Activated CD8-positive, alpha-beta memory T cell treated with anti-CD3 and anti-CD28 coated beads for 48 hours (primary cell): ENCODE measurements around the gene KAT8.
A peak's percentile ranks its signal among the peaks of the same experiment; 100 is the strongest.
"Not testable (repeated sequence)": the region's sequence is repeated elsewhere in the genome, so short reads cannot be mapped to it uniquely, and the experiment has no call there.

Experiments
- DNase-seq, 3 experiments: peaks; one replicate each; pipeline ENCODE4 v3.0.0-alpha.2; 2020; ENCODE audit warnings: low read depth in 2 of 3, low spot score in 2 of 3

KAT8 gene

GRCh38 chr16:31130336-31130891, 12.9 kb downstream of the KAT8 start:
- DNase-seq: no peak

- DNase-seq: no peak
These were observed 13.4 kb downstream of the KAT8 start for GRCh38 chr16:31130899-31131298.

- no peak for DNase-seq
These were observed 14.0 kb downstream of the KAT8 start for GRCh38 chr16:31131416-31131815.

GRCh38 chr16:31131841-31132271, 14.4 kb downstream of the KAT8 start:
- no peak for DNase-seq

- DNase-seq: no peak
These were observed 15.0 kb downstream of the KAT8 start for GRCh38 chr16:31132303-31132979.

- no peak for DNase-seq
These were observed 15.6 kb downstream of the KAT8 start for GRCh38 chr16:31133046-31133501.

GRCh38 chr16:31134091-31134571, 16.7 kb downstream of the KAT8 start:
- DNase-seq: no peak

- no peak for DNase-seq
These were observed 17.4 kb downstream of the KAT8 start for GRCh38 chr16:31134625-31135534.

- DNase-seq: no peak
These were observed 18.2 kb downstream of the KAT8 start, which contains the start of gene PRSS8 for GRCh38 chr16:31135535-31136286. Gene PRSS8 (minus strand): TSS chr16:31135727. CDS start chr16:31135498, 229 bp downstream.

- no peak for DNase-seq
These were observed 18.8 kb downstream of the KAT8 start for GRCh38 chr16:31136287-31136662.

GRCh38 chr16:31136822-31137499, 19.5 kb downstream of the KAT8 start:
- DNase-seq: not testable (repeated sequence)

- no peak for DNase-seq
These were observed 21.4 kb downstream of the KAT8 start for GRCh38 chr16:31138621-31139578.

GRCh38 chr16:31141071-31141469, 23.6 kb downstream of the KAT8 start:
- DNase-seq: not testable (repeated sequence)

GRCh38 chr16:31141489-31142108, 24.1 kb downstream of the KAT8 start:
- DNase-seq: no peak

- DNase-seq: peak; percentile 98 to 99 (median 98)
These were observed 24.9 kb downstream of the KAT8 start for GRCh38 chr16:31142109-31143010.

- peak in 1 of 3 experiments; percentile 10 for DNase-seq
These were observed 25.7 kb downstream of the KAT8 start for GRCh38 chr16:31143011-31143693.

- DNase-seq: no peak
These were observed 26.3 kb downstream of the KAT8 start for GRCh38 chr16:31143694-31144148.
